GM18517 (cell line): ENCODE data around the gene POLR2I.
"Not testable (repeated sequence)": the region's sequence is repeated elsewhere in the genome, so short reads cannot be mapped to it uniquely, and the experiment has no call there.

Source experiments
- ATAC-seq: cut with Tn5 transposase; IDR thresholded peaks from one replicate; pipeline ENCODE4 v1.9.1; 2021; ENCODE audit warnings: mild to moderate bottlenecking, moderate library complexity; ENCODE audit not compliant: unreplicated experiment

Gene POLR2I

GRCh38 chr19:36101550-36102327, 12.9 kb downstream of the POLR2I start:
- no peak for ATAC-seq

DNA sequence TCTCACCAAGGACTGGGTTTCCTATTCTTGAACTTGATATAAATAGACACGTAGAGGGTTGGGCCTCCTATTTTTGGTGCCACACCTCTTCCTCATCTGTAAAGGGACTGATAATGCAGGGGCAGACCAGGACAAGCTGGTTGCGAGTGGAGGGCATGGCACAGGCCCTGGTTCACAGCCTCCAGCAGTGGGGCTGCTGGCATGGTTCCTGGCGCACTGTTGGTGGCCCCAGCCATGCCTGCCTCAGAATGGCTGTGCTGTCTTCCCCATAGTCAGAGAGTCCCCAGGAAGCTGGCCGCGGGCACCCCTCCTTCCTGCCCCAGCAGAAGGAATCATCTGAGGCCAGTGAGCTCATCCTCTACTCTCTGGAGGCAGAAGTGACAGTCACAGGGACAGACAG, 14.2 kb downstream of the POLR2I start:
- ATAC-seq: no peak

- no peak for ATAC-seq
These were observed 15.4 kb downstream of the POLR2I start for GRCh38 chr19:36099166-36099785.

- ATAC-seq: no peak
These were observed 17.6 kb downstream of the POLR2I start for GRCh38 chr19:36097036-36097435.

GRCh38 chr19:36093687-36094086, 21.0 kb downstream of the POLR2I start:
- no peak for ATAC-seq

GRCh38 chr19:36093146-36093662, 21.5 kb downstream of the POLR2I start:
- no peak for ATAC-seq

GRCh38 chr19:36092566-36092965, 22.1 kb downstream of the POLR2I start:
- ATAC-seq: no peak

GRCh38 chr19:36090910-36091695, 23.6 kb downstream of the POLR2I start:
- no peak for ATAC-seq

GRCh38 chr19:36089847-36090246, 24.8 kb downstream of the POLR2I start:
- no peak for ATAC-seq

GRCh38 chr19:36086326-36086725, 28.3 kb downstream of the POLR2I start:
- no peak for ATAC-seq

DNA sequence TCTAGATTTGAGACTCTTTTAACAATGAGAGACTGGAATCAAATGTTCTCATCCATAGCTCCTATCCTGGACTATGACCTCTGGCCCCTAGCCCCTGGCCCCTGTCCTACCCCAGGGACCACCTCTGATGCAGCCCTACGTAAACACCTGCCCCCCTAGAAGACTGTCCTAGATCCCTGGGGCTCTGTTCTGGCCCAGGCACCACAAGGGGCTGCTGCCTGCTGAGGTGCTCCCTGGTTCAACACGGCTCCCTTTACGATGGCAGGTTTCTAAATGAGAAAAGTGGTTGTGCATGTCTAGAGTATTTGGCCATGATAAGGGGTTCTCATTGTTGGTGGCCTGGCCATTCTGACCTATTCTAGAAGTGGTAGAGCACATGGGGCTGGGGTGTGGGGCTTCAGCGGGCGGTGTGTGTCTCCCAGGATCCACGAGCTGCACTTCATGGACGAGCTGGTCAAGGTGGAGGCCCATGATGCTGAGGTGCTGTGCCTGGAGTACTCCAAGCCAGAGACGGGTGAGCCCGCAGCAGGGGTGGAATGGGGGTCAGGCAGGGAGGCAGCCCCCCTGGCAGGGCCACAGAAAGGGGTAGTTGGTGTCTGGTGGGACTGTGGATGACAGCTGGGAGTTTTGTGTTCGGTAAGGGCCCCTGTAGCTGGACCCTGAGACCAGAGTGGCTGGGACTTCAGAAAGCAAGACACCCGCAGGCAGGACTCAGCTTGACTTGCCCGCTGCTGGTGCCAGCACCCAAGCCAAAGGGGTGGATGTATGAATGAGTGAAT, 30.3 kb downstream of the POLR2I start:
- no peak for ATAC-seq

DNA sequence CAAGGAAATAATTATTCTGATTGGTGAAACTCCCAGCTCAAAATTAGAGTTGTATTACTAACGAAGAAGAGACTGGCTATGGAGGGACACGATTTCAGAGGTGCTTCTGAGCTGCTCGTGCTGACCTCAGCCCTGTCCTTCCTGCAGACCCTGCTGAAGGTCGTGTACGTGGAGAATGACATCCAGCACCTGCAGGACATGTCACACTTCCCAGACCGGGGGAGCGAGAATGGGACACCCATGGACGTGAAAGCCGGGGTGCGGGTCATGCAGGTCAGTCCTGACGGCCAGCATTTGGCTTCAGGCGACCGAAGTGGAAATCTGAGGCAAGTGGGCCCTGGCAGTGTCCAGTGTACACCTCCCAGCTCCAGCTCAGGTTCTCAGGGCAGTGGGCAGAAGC, 31.8 kb downstream of the POLR2I start:
- no peak for ATAC-seq

GRCh38 chr19:36081894-36082293, 32.8 kb downstream of the POLR2I start:
- ATAC-seq: no peak

DNA sequence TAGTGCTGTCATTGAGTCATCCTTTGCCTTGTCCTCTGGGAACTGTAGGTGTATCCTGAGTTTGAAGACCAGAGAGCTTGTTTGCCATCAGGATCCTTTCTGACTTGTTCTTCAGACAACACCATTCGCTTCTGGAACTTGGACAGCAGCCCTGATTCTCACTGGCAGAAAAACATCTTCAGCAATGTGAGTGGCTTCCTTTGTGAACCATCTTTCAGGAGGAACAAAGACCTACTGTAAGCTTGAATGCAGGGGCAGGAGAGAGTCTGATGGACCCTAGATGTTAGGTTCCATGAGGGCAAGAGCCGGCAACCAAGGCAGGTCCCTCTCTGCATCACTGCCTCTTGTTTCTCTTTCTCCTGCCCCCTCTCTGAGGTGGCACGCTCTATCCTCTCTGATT, 33.3 kb downstream of the POLR2I start:
- no peak for ATAC-seq

- no peak for ATAC-seq
These were observed 35.2 kb downstream of the POLR2I start for GRCh38 chr19:36079389-36079945.

DNA sequence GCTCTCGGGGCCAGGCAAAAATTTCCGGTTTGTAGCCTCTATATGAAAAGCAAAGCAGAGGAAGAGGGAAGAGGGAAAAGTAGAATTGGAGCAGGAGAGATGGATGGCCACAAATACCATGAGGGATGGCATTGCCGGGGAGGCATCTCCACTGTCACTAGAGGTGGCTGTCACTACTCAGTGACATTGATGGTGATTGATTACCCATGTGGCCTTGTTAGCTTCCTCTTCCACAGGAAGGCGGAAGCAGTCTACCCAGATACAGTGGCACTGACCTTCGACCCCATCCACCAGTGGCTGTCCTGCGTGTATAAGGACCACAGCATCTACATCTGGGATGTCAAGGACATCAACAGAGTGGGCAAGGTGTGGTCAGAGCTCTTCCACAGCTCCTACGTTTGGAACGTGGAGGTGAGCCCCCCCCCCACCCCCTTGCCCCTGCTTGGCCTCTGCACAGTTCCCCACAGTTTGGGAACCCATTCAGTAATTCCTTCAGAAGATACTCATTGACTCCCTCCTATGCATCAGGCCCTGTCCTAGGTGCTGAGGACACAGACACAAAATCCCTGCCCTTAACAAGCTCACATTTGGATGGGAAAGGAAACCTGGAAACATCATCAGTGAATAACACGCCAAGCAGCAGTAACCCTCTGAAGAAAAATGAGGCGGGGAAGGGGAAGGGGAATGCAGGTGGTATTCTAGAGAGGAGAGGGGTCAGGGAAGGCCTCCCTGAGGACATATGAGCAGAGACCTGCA, 41.4 kb downstream of the POLR2I start:
- no peak for ATAC-seq

DNA sequence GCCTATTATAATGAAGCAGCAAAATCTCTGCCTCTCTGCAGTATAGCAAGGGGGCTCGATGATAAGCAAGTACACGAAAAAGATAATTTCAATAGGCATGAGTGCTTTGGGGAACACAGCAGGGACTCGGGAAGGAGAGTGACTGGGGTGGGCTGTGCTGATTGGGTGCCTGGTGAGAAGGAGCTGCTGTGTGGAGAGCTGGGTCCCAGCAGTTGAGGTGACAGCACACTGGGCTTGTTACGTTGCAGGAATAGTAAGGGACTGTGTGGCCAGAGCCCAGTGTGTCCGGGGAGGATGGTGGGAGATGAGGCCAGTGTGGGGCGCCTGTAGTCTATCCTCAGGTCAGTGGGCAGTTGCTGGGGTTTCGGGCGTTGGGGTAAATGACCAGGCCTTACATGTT, 42.6 kb downstream of the POLR2I start:
- no peak for ATAC-seq

DNA sequence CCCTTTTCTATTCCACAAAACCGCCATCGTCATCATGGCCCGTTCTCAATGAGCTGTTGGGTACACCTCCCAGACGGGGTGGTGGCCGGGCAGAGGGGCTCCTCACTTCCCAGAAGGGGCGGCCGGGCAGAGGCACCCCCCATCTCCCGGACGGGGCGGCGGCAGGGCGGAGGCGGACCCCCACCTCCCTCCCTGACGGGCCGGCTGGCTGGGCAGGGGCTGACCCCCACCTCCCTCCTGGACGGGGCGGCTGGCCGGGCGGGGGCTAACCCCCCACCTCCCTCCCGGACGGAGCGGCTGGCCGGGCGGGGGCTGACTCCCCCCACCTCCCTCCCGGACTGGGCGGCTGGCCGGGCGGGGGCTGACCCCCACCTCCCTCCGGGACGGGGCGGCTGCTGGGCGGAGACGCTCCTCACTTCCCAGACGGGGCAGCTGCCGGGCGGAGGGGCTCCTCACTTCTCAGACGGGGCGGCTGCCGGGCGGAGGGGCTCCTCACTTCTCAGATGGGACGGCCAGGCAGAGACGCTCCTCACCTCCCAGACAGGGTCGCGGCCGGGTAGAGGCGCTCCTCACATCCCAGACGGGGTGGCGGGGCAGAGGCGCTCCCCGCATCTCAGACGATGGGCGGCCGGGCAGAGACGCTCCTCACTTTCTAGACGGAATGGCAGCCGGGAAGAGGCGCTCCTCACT, 45.7 kb downstream of the POLR2I start:
- not testable (repeated sequence) for ATAC-seq

- ATAC-seq: no peak
These were observed 47.0 kb downstream of the POLR2I start for GRCh38 chr19:36067681-36068080.
